Activated T-helper 1 cell treated with anti-CD3 and anti-CD28 coated beads, Interleukin-12 subunit alpha, Interleukin-12 subunit beta, Interleukin-2, Interleukin-4 antibody, amounts not matched to agents 30 ng/mL and 10 ng/mL and 1 ng/mL, durations not matched to agents 14 hours and 24 hours and 36 hours (primary cell): ENCODE data around the gene PPP1R9B. TPM values are rescaled to one million over a fixed set of nuclear protein-coding genes. Genes with fewer than 3 reads are reported as not detected.

ENCODE experiments used
- DNase-seq: peaks from one replicate; pipeline ENCODE4 v3.0.0; 2021; ENCODE audit warnings: low spot score
- H3K27ac Mint-ChIP-seq: one replicate; pipeline ENCODE4 v1.8.0; 2021; ENCODE audit warnings: mild to moderate bottlenecking, mixed read lengths
- H3K27me3 Mint-ChIP-seq: one replicate; pipeline ENCODE4 v1.8.0; 2022; ENCODE audit warnings: mild to moderate bottlenecking, moderate library complexity, mixed read lengths; ENCODE audit not compliant: insufficient read depth
- H3K36me3 Mint-ChIP-seq: one replicate; pipeline ENCODE4 v1.8.0; 2021; ENCODE audit warnings: low read depth, mixed read lengths
- H3K4me1 Mint-ChIP-seq: one replicate; pipeline ENCODE4 v1.8.0; 2021; ENCODE audit warnings: low read depth, mixed read lengths
- H3K4me3 Mint-ChIP-seq: one replicate; pipeline ENCODE4 v1.8.0; 2021; ENCODE audit warnings: mild to moderate bottlenecking, moderate library complexity, mixed read lengths
- H3K9me3 Mint-ChIP-seq: one replicate; pipeline ENCODE4 v1.8.0; 2021; ENCODE audit warnings: mixed read lengths
- intact Hi-C: fragments of 100-400 bp; cut with micrococcal nuclease; formaldehyde crosslinking; loops from one replicate; pipeline ENCODE4 v1.15.1; 2024
- total RNA-seq: library from RNA; stranded (reverse); gene quantifications from 2 replicates; pipeline ENCODE4 v1.2.3, GENCODE V29; 2022

The PPP1R9B gene
- total RNA-seq, 1 donor from 2014 or later, result 97.1 TPM

DNA sequence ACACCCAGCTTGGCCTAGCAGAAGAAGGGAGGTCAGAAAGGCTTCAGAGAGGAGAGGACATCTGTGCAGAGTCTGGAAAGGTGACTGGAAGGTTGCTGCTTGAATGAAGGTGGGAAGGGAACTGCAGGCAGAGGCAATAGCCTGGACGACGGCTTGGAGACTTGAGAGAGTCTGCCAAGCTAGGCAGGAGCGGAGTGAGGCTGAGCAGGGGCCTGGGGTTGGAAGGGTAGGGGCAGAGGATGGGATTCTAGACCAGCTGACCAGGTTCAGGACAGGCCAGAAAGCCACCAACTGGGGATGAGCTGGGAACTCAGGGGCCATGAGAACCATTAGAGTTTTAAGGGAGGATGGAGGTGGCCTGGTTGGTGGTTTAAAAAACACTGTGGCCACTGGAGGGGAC is 15.0 kb upstream of the PPP1R9B start:
- peaks cover 8% of the 10 kb centered on the region for H3K9me3 Mint-ChIP-seq
- peaks cover 6% of the 10 kb centered on the region for H3K36me3 Mint-ChIP-seq
- peaks cover 3% of the 10 kb centered on the region for H3K27me3 Mint-ChIP-seq
- intact Hi-C loops, result no loop called here
- no peak overlapping the region for H3K4me3 Mint-ChIP-seq
- H3K27ac Mint-ChIP-seq, result no peak overlapping the region
- no peak for DNase-seq
- peaks cover 40% of the 10 kb centered on the region for H3K4me1 Mint-ChIP-seq

DNA sequence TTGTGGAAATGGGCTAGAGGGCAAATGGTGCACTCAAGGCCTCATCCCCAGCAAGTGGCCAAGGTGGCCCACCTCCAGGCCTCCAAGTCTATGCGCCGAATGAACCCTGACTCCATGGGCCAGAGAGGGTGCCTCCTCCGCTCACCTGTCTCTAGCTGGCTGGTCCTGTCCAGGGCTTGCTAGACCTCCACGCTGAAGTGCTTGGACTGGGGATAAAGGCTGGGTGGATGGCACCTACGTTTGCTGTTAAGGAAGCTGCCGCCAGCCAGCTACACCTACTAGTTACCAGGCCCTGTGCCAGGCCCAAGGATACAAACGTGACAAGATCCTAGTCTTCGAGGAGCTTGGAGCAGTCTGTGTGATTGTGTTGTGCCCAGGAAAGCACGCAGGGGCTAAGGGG is 14.6 kb upstream of the PPP1R9B start:
- intact Hi-C loops, result no loop called here
- H3K4me1 Mint-ChIP-seq, result peaks cover 40% of the 10 kb centered on the region
- H3K27ac Mint-ChIP-seq, result no peak overlapping the region
- H3K36me3 Mint-ChIP-seq, result peaks cover 6% of the 10 kb centered on the region
- H3K4me3 Mint-ChIP-seq, result no peak overlapping the region
- H3K9me3 Mint-ChIP-seq, result peaks cover 8% of the 10 kb centered on the region
- H3K27me3 Mint-ChIP-seq, result peaks cover 3% of the 10 kb centered on the region
- DNase-seq, result no peak

DNA sequence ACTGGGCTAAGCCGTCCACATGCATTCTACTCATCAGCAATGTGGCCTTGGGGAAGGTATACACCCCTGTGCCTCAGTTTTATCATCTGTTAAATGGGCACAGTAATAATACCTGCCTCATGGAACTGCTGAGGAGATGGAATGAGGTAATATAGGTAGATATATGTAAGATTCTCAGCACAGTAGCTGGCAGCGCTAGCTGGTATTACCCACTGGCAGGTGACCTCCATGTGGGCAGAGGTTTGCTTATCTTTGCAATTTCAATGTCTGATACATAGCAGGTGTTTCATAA is 14.2 kb upstream of the PPP1R9B start:
- Mint-ChIP-seq H3K36me3 (peaks cover 6% of the 10 kb centered on the region), H3K4me1 (peaks cover 40% of the 10 kb centered on the region), H3K9me3 (peaks cover 8% of the 10 kb centered on the region), H3K27ac (no peak overlapping the region), H3K4me3 (no peak overlapping the region), H3K27me3 (peaks cover 3% of the 10 kb centered on the region)
- no peak for DNase-seq
- intact Hi-C loops, result no loop called here

DNA sequence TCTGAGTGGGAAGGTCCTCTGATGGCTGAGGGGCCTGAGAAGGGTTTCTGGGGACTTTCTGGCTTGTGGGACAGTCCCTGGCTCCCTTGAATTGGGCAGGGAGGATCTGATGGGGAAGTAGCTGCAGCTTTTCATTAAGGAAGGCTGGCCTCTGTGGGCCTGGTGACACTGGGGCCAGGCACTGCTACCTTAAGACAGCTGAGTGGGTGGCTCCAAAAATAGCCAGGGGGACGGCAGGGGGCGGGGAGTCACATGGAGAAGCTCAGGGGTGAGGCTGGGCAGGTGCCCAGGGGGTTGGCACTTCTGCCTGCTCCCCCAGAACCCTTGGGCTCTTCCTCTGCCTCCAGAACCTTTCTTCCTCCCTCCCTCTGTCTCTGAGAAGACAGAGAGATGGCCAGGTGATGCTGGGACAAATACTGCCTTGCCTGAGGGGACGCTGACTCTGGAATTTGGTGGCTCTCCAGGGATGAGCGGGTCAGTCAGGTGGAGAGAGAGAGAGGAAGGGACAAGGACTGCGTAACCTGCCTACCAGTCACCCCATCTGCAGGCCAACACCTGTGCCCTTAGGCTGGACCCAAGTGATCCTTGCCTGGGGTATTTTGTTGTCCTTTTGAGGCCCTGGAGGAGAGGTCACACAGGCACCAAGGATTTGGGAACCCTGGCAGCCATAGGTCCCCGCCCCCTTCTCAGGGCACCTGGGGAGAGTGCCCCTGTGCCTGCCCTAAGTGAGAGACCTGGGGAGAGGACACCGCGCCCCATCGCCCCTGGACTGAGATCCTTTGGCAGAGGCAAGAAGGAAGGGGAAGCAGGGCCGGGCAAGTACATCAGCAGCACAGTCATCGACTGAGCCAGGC is 13.6 kb upstream of the PPP1R9B start:
- Mint-ChIP-seq H3K36me3 (peaks cover 6% of the 10 kb centered on the region), H3K27me3 (peaks cover 3% of the 10 kb centered on the region), H3K4me3 (no peak overlapping the region), H3K27ac (peak overlapping the region; percentile 40), H3K4me1 (peaks cover 34% of the 10 kb centered on the region), H3K9me3 (peaks cover 8% of the 10 kb centered on the region)
- DNase-seq, result no peak
- intact Hi-C loops, result no loop called here

DNA sequence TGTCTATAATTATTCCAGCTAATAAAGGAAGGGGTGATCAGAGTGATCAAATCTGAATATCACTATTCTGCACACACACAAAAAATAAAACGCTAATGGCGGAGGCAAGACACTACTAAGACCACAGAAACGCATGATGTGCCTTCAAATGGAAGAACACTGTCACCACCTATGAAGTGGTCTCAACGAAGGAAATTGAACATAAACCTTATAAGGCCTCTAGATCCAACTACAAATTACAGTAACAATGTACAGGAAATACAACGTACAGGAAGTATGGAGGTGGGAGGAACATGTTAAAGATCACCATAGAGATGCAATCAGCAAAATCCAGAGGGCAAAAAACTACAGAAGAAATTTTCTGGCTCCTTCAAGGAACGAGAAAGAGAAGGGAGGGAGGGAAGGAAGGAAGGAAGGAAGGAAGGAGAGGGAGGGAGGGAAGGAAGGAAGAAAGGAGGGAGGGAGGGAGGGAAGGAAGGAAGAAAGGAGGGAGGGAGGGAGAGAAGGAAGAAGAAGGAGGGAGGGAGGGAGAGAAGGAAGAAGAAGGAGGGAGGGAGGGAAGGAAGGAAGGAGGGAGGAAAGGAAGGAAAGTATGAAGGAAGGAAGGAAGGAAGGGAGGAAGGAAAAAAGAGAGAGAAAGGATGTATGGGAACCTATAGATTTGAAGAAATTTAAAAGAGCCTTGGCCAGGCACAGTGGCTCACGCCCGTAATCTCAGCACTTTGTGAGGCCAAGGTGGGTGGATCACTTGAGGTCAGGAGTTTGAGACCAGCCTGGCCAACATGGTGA is 12.2 kb upstream of the PPP1R9B start:
- peak overlapping the region; percentile 96 for H3K27ac Mint-ChIP-seq
- intact Hi-C loops, result no loop called here
- no peaks in the 10 kb centered on the region for H3K27me3 Mint-ChIP-seq
- peaks cover 38% of the 10 kb centered on the region for H3K4me1 Mint-ChIP-seq
- peak overlapping the region; percentile 64 for H3K4me3 Mint-ChIP-seq
- H3K36me3 Mint-ChIP-seq, result peaks cover 6% of the 10 kb centered on the region
- DNase-seq, result no peak
- H3K9me3 Mint-ChIP-seq, result peaks cover 8% of the 10 kb centered on the region

DNA sequence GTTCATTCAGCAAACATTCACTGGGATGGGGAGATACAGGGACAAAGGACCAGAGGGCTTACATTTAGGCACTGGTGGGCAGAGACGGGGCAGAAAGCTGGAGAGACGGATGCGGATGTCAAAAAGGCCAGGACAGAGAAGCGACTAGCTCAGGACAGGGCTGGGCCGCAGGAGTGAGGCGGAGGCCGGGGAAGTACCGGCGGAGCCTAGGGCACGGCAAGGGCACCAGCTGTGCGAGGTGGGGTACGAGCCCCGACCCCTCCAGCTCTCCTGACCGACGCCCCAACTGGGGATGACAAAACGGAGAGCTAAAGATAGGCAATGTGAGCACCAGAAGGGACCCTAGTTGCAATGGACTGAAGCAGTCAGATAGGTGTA is 11.4 kb upstream of the PPP1R9B start:
- no peak for DNase-seq
- Mint-ChIP-seq H3K27ac (peak overlapping the region; percentile 96), H3K4me1 (peaks cover 39% of the 10 kb centered on the region), H3K4me3 (peak overlapping the region; percentile 67), H3K36me3 (peaks cover 6% of the 10 kb centered on the region), H3K27me3 (no peaks in the 10 kb centered on the region), H3K9me3 (peaks cover 8% of the 10 kb centered on the region)
- intact Hi-C loops, result loop anchor here (1.0 to 2.0 kb wide), 3 partner anchors 11 to 67 kb away; partner anchors contain the start of gene PDK2

DNA sequence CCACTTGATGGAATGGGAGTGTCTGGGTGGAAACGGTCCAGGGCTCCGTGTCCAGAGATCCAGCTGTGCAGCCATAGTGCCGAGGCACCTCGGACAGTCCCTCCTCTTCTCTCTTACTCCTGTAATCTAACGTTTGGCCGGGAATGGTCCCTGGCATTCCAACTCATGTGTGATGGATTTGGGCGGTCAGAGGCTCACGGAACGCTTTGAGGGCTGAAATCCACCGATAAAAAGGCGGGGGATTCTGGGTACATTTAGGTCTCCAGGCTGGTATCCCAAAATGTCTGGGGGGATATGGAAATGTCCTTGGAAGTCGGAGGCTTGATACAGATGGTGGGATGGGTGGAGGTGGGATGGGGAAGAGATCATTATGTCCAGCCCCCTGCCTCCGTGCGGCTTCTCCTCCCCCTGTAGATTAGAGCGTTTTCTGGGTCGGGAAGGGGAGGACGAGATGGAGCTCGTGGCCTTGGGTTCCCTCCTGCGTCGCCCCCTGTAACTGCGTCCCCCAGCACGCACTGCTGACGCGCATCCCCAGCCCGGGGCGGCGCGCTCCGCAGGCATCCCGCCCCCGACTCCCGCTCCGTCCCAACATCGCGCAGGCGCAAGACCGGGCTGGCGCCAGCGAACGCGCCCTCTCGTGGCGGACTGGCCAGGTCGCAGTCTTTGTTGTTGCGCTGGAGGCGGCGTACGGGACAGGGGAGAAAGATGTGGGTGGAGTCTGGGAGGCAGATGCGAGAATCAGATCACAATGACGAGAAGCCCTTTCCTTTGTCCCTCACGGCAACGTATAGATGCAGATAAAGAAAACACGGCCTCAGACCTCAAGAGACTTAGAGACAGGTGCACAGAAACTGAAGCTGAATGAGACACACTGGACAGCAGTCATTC is 10.8 kb upstream of the PPP1R9B start:
- H3K4me3 Mint-ChIP-seq, result peak overlapping the region; percentile 67
- DNase-seq, result peak; percentile 96
- peak overlapping the region; percentile 96 for H3K27ac Mint-ChIP-seq
- H3K4me1 Mint-ChIP-seq, result peaks cover 39% of the 10 kb centered on the region
- intact Hi-C loops, result loop anchor here (1.0 to 2.0 kb wide), 3 partner anchors 10 to 66 kb away; partner anchors contain the start of gene PDK2
- peaks cover 8% of the 10 kb centered on the region for H3K9me3 Mint-ChIP-seq
- peaks cover 6% of the 10 kb centered on the region for H3K36me3 Mint-ChIP-seq
- H3K27me3 Mint-ChIP-seq, result no peaks in the 10 kb centered on the region

DNA sequence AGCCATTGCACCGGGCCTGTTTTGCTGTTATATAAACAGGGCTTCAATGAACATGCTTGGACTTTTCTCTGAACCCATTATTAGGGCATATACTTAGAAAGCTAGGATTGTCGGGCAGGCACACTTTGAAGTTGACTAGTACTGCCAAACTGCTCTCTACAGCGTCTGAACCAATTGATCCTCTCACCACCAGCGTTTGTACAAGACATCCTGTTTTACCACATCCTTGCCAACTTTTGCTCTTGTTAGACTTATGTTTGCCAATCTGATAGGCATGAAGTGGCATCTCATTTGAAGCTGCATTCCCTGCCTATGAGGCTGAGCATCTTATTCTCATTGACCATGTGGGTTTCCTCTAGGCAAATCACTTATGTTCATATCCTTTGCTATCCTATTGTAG is 7.4 kb upstream of the PPP1R9B start:
- peaks cover 45% of the 10 kb centered on the region for H3K4me1 Mint-ChIP-seq
- H3K9me3 Mint-ChIP-seq, result peaks cover 8% of the 10 kb centered on the region
- H3K4me3 Mint-ChIP-seq, result no peak overlapping the region
- H3K36me3 Mint-ChIP-seq, result peaks cover 6% of the 10 kb centered on the region
- no peak overlapping the region for H3K27ac Mint-ChIP-seq
- no peak for DNase-seq
- intact Hi-C loops, result no loop called here
- no peaks in the 10 kb centered on the region for H3K27me3 Mint-ChIP-seq

DNA sequence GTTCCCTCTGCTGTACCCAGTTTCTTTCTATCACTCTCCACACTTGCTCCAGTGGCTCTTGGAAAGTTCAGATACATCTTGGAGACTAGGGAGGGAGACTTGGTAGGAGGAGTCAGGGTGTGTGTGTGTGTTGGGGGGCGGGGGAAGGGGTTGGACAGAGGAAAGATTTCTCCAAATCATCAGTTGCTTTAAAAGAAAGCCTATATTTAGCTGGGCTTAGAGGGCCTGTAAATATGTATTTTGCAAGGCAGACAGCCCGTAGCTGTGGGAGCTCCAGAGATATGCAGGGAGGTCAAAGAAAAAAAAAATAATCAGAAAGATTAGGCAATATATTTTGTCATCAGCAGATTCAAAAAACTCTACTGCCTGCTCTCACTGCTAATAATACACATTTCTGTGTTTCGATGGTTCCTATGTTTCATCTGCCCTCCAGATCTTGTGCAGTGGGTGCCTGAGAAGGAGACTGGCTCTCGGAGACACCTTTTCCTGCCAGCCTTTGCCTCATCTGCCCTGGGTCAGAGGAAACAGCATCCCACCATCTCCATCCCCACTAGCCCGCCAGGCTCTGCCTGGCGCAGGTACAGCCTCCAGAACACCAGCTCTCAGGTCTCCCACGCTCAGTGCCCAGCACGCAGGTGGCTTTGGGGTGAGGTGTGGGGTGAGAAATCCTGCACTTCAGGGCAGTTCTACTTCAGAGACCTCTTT is 4.8 kb upstream of the PPP1R9B start:
- Mint-ChIP-seq H3K27ac (no peak overlapping the region), H3K36me3 (no peaks in the 10 kb centered on the region), H3K4me3 (no peak overlapping the region), H3K9me3 (no peaks in the 10 kb centered on the region), H3K27me3 (no peaks in the 10 kb centered on the region), H3K4me1 (peaks cover 37% of the 10 kb centered on the region)
- intact Hi-C loops, result no loop called here
- no peak for DNase-seq

DNA sequence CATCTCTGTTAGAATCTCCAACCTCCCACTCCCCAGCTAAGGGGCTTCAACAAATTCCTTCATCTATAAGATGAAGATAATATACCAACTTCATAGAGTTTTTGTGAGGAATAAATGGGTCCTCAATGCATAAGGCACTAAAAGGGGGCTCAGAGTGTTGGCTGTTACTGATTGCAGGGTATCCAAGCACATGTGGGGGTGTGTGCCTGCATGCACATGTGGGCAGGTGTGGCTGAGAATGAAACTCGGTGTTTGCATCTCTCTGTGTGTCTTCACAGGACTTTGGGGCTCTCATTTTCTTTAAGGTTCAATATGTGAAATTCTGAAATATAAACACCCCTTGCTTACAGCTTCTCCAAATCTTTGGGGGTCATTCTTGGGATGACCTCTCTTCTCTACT is 4.1 kb upstream of the PPP1R9B start:
- Mint-ChIP-seq H3K4me1 (peaks cover 37% of the 10 kb centered on the region), H3K9me3 (no peaks in the 10 kb centered on the region), H3K27me3 (no peaks in the 10 kb centered on the region), H3K36me3 (no peaks in the 10 kb centered on the region), H3K27ac (no peak overlapping the region), H3K4me3 (no peak overlapping the region)
- DNase-seq, result no peak
- intact Hi-C loops, result loop anchor here (5.0 kb wide), 1 partner anchor 477 kb away; the partner anchor contains the start of gene SPOP

DNA sequence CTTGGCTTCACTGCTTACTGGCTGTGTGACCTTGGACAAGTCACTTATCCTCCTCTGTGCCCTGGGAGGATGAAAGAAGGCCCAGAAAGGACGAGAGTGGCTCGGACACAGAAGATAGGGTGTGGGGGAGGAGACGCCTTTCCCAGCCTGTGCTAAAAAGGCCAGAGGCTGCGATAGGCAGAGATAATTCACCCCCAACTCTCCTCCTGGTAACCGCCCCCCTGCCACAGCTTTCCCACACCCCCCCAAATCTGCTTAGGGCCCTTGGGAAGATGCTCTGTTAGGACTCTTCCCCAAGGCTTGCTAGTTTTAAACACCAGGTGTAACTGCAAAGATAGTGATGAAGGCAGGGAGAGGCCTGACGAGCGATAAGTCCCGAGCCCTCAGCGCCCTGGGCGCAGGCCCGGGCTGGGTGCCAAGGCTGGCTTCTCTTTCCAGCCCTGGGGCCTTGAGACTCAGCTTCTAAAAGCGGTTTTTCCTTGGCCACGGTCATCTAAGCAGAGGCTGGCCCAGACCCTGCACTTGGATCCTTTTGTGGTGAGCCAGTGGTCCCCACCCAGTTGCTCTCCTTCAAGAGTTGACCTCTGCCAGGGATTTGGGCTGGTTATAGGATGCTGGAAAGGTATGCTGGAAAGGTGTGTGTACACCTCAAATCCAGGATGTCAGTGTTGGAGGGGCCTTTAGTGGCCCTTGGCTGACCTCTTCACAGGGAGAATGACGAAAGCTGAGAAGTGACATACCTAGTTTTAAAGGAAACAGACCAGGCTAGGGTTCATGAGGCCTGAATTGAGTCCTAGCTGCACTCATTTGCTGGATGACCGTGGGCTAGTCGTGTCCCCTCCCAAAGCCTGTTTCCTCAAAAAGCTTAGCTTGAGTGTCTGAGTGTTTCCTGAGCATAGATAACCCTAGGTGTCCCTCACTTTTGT is 3.4 kb upstream of the PPP1R9B start:
- H3K4me3 Mint-ChIP-seq, result no peak overlapping the region
- H3K27me3 Mint-ChIP-seq, result no peaks in the 10 kb centered on the region
- H3K27ac Mint-ChIP-seq, result no peak overlapping the region
- intact Hi-C loops, result loop anchor here (5.0 kb wide), 1 partner anchor 477 kb away; the partner anchor contains the start of gene SPOP
- peaks cover 37% of the 10 kb centered on the region for H3K4me1 Mint-ChIP-seq
- H3K9me3 Mint-ChIP-seq, result no peaks in the 10 kb centered on the region
- H3K36me3 Mint-ChIP-seq, result no peaks in the 10 kb centered on the region
- no peak for DNase-seq
